NT2/D1 (cell line): Measurements from ENCODE around the gene DDX47.
"Not testable (repeated sequence)": the region's sequence is repeated elsewhere in the genome, so short reads cannot be mapped to it uniquely, and the experiment has no call there.

Source experiments
- YY1 ChIP-seq: IDR thresholded peaks from 2 replicates; pipeline ENCODE4 v1.6.1; 2011; ENCODE audit not compliant: insufficient read length, insufficient read depth
- ZNF274 ChIP-seq: IDR thresholded peaks from 2 replicates; pipeline ENCODE4 v1.6.1; 2011; ENCODE audit warnings: mild to moderate bottlenecking, low read depth, low read length

DNA sequence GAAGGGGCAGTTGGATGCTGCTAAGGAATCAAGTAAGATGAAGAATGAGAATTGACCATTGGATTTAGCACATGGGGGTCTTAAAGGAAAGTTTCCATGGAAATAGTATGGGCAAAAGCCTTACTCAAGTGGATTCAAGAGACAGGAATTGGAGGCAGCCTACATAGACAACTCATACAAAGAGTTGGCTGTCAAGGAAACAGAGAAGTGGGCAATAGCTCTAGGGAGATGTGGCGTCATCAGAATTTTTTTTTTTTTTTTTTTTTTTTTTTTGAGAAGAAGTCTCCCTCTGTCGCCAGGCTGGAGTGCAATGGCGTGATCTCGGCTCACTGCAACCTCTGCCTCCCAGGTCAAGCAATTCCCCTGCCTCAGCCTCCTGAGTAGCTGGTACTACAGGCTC is 11.5 kb upstream of the DDX47 start:
- not testable (repeated sequence) for TF ChIP-seq YY1, ZNF274
